Activated T-cell treated with anti-CD3 and anti-CD28 coated beads for 48 hours (primary cell): ENCODE data around the gene ZDHHC12.

Experiments
- DNase-seq: peaks from one replicate; pipeline ENCODE4 v3.0.0-alpha.2; 2020; ENCODE audit warnings: low read depth

The ZDHHC12 gene

GRCh38 chr9:128723866-128724743 is at the start of gene ZDHHC12:
Gene ZDHHC12, minus strand, starts transcription at chr9:128724127. Its CDS starts 34 bp downstream, at chr9:128724093.
- peak; percentile 99 for DNase-seq

GRCh38 chr9:128773049-128773448 is 49.1 kb upstream of the ZDHHC12 start:
- no peak for DNase-seq

- DNase-seq, result peak; percentile 92
These were observed 48.0 kb upstream of the ZDHHC12 start, which contains the start of gene ZER1 for GRCh38 chr9:128771745-128772519. Gene ZER1, minus strand, starts transcription at chr9:128771927. Its CDS starts 16,362 bp downstream, at chr9:128755565.

GRCh38 chr9:128771094-128771721 is 47.3 kb upstream of the ZDHHC12 start:
- DNase-seq, result no peak

GRCh38 chr9:128770286-128771030 is 46.5 kb upstream of the ZDHHC12 start:
- no peak for DNase-seq

- no peak for DNase-seq
These were observed 44.7 kb upstream of the ZDHHC12 start for GRCh38 chr9:128768606-128769005.

GRCh38 chr9:128765499-128765898 is 41.6 kb upstream of the ZDHHC12 start:
- DNase-seq, result no peak

- no peak for DNase-seq
These were observed 40.4 kb upstream of the ZDHHC12 start for GRCh38 chr9:128764361-128764760.

- no peak for DNase-seq
These were observed 38.9 kb upstream of the ZDHHC12 start for GRCh38 chr9:128762671-128763449.

GRCh38 chr9:128757602-128758001 is 33.7 kb upstream of the ZDHHC12 start:
- no peak for DNase-seq

- no peak for DNase-seq
These were observed 29.7 kb upstream of the ZDHHC12 start for GRCh38 chr9:128753627-128754026.

GRCh38 chr9:128750926-128751595 is 27.1 kb upstream of the ZDHHC12 start:
- DNase-seq, result no peak

GRCh38 chr9:128747241-128747640 is 23.3 kb upstream of the ZDHHC12 start:
- no peak for DNase-seq

GRCh38 chr9:128743421-128743820 is 19.5 kb upstream of the ZDHHC12 start:
- no peak for DNase-seq

- DNase-seq, result no peak
These were observed 18.5 kb upstream of the ZDHHC12 start for GRCh38 chr9:128742401-128742800.

GRCh38 chr9:128735373-128735772 is 11.4 kb upstream of the ZDHHC12 start:
- no peak for DNase-seq

GRCh38 chr9:128733256-128733655 is 9.3 kb upstream of the ZDHHC12 start:
- DNase-seq, result no peak

- no peak for DNase-seq
These were observed 8.6 kb upstream of the ZDHHC12 start for GRCh38 chr9:128732576-128732975.

GRCh38 chr9:128731691-128732090 is 7.8 kb upstream of the ZDHHC12 start:
- no peak for DNase-seq

- no peak for DNase-seq
These were observed 7.2 kb upstream of the ZDHHC12 start for GRCh38 chr9:128731093-128731492.
